GM12801 (cell line): ENCODE data around the gene PIK3C3.

Source experiments
- CTCF ChIP-seq: IDR thresholded peaks from one replicate; pipeline ENCODE4 v1.5.1; 2011; ENCODE audit warnings: control low read depth; ENCODE audit not compliant: insufficient read length; ENCODE audit errors: extremely low read depth

Gene PIK3C3

GRCh38 chr18:41966943-41967342, 11.9 kb downstream of the PIK3C3 start:
- no peak for TF ChIP-seq CTCF

- no peak for TF ChIP-seq CTCF
Measured at GRCh38 chr18:41967680-41968079, 12.6 kb downstream of the PIK3C3 start.

GRCh38 chr18:41969881-41970280, 14.8 kb downstream of the PIK3C3 start:
- TF ChIP-seq CTCF, result no peak

GRCh38 chr18:41972067-41972925, 17.3 kb downstream of the PIK3C3 start:
- TF ChIP-seq CTCF, result no peak

- no peak for TF ChIP-seq CTCF
Measured at GRCh38 chr18:41973983-41974382, 18.9 kb downstream of the PIK3C3 start.

- TF ChIP-seq CTCF, result no peak
Measured at GRCh38 chr18:41974796-41975201, 19.8 kb downstream of the PIK3C3 start.

- no peak for TF ChIP-seq CTCF
Measured at GRCh38 chr18:41975284-41975683, 20.2 kb downstream of the PIK3C3 start.
